Measurements from ENCODE around the gene SMCO4.

- TF ChIP-seq EZH2 (IDR thresholded peaks at IDR 0.05; ENCODE audit: low read depth) (no peak), CTCF (conservative IDR thresholded peaks at IDR 0.05) (no peak)
These were observed 5.4 kb downstream of the SMCO4 start for GRCh38 chr11:93537767-93538261.
